ENCODE data around the gene KRTAP9-2. TPM values are rescaled to one million over a fixed set of nuclear protein-coding genes. Genes with fewer than 3 reads are reported as not detected.
"Not testable (repeated sequence)": the region's sequence is repeated elsewhere in the genome, so short reads cannot be mapped to it uniquely, and the experiment has no call there.

Gene KRTAP9-2
- not detected for total RNA-seq

- not testable (repeated sequence) for H3K36me3 Mint-ChIP-seq (ENCODE audit: low read depth)
Measured at GRCh38 chr17:41226598-41227095, at the start of gene KRTAP9-2. KRTAP9-2 (plus strand) TSS chr17:41226648; CDS start chr17:41226655, 7 bp downstream.

DNA sequence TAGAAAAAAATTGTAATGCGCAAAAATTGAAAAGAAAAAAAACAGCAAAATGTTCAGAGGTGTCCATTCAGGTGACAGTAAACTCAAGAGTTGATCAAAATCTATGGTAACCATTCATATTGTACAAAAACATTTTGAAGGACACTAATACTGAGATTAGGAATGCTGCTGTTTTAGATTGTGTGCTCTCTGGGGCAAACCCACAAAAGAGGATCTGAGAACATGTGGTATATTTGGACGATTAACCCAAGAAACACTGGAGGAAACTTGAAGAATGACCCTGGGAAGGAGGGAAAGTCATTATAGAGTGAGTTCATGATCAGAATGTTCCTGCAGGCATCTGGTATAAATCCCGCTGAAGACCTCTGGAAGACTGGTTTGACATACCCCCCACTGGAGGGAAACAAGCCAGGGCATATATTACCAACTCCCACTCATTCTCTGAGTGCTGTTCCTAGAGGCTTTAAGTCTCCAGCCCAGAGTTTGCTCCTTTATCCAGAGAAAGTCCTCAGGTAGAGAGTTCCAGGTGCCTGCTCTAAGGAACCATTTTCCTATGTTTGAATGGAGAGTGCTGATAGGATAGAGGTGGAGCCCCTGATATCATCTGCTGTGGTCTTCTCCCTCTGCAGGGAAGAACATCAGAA, 49.6 kb upstream of the KRTAP9-2 start:
- H3K27ac Mint-ChIP-seq, result no peak overlapping the region
- H3K36me3 Mint-ChIP-seq (ENCODE audit: low read depth), result no peaks in the 10 kb centered on the region
- no peaks in the 10 kb centered on the region for H3K4me1 Mint-ChIP-seq
- H3K4me3 Mint-ChIP-seq, result no peak overlapping the region
- no peaks in the 10 kb centered on the region for H3K9me3 Mint-ChIP-seq
- no peaks in the 10 kb centered on the region for H3K27me3 Mint-ChIP-seq
- ATAC-seq (replicated peaks), result no peak

More at GRCh38 chr17:41226598-41227095, at the start of gene KRTAP9-2:
- not testable (repeated sequence) for ATAC-seq (replicated peaks); H3K9me3 Mint-ChIP-seq; H3K27me3 Mint-ChIP-seq; H3K4me1 Mint-ChIP-seq; H3K4me3 Mint-ChIP-seq; H3K27ac Mint-ChIP-seq

GRCh38 chr17:41177727-41178271, 48.6 kb upstream of the KRTAP9-2 start, which contains the start of gene KRTAP4-2:
KRTAP4-2 (minus strand) TSS chr17:41178221; CDS start chr17:41178164, 57 bp downstream.
- ATAC-seq (replicated peaks), result no peak
- Mint-ChIP-seq H3K36me3 (ENCODE audit: low read depth) (no peaks in the 10 kb centered on the region), H3K27me3 (no peaks in the 10 kb centered on the region), H3K4me1 (no peaks in the 10 kb centered on the region), H3K9me3 (no peaks in the 10 kb centered on the region), H3K4me3 (no peak within 1 kb of the TSS), H3K27ac (no peak within 1 kb of the TSS)

DNA sequence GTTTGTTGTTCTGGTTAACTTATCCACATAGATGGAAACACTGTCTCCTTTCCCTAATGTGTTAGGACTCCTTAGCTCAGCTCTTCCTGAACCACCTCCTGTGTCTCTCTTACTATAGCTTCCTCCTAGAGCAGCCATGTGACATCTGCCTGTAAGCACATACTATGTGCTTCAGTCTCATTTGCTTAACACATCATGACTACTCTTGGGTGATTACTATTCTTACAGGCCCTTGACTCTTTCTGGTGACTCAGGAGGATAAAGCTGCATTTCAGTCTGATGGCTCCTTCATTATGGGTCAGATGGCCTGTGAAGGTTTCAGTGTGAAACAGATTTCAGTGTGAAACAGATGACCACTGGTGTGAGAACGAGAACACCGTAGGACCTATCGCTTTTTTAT, 48.1 kb upstream of the KRTAP9-2 start:
- no peak overlapping the region for H3K4me3 Mint-ChIP-seq
- peak; percentile 90 for ATAC-seq (replicated peaks)
- no peaks in the 10 kb centered on the region for H3K36me3 Mint-ChIP-seq (ENCODE audit: low read depth)
- H3K4me1 Mint-ChIP-seq, result no peaks in the 10 kb centered on the region
- H3K9me3 Mint-ChIP-seq, result no peaks in the 10 kb centered on the region
- no peaks in the 10 kb centered on the region for H3K27me3 Mint-ChIP-seq
- H3K27ac Mint-ChIP-seq, result no peak overlapping the region

DNA sequence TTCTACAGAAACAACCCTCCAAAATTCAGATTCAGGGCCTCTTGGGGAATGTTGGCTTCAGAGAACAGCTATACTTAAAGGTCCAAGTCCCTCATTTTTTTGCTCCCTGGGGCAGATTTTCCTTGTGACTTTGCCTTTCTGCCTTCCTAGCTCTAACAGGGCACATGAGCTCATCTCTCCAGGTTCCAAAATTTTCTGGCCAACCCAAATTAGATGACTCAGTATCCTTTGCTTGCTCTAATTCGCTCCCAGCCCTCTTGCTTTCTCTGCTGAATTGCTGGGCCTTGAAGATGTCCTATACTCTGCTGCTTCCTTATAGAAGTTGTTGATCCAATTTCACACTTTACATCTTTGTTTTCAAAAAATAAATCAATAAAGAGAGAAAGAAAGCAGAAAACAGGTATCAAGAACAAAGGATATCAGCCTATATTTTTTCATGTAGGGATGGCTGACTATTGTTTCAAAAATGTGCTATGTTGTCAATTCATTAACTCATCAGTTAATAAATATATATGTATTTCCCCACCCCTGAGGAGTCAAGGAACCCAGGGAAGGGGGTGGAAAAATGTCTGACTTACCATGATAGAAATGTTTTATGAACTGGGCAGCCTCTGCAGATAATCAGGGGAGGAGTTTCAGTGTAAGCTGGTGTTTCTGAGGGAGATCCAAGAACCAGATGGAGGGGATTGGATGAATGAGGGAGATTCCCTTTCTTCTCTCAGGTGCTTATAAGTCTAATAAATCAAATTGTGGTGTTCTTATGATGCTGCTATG, 47.4 kb upstream of the KRTAP9-2 start:
- peak; percentile 26 for ATAC-seq (replicated peaks)
- Mint-ChIP-seq H3K4me1 (no peaks in the 10 kb centered on the region), H3K36me3 (ENCODE audit: low read depth) (no peaks in the 10 kb centered on the region), H3K9me3 (no peaks in the 10 kb centered on the region), H3K4me3 (no peak overlapping the region), H3K27me3 (peaks cover under 1% of the 10 kb centered on the region), H3K27ac (no peak overlapping the region)

GRCh38 chr17:41184480-41184961, 41.9 kb upstream of the KRTAP9-2 start, which contains the start of gene KRTAP4-1:
KRTAP4-1 (minus strand) TSS chr17:41184911; CDS start chr17:41184854, 57 bp downstream.
- Mint-ChIP-seq H3K27me3 (peaks cover 9% of the 10 kb centered on the region), H3K36me3 (ENCODE audit: low read depth) (no peaks in the 10 kb centered on the region), H3K4me1 (no peaks in the 10 kb centered on the region), H3K27ac (no peak within 1 kb of the TSS), H3K4me3 (no peak within 1 kb of the TSS), H3K9me3 (no peaks in the 10 kb centered on the region)
- ATAC-seq (replicated peaks), result no peak

- Mint-ChIP-seq H3K4me1 (no peaks in the 10 kb centered on the region), H3K9me3 (no peaks in the 10 kb centered on the region), H3K4me3 (no peak overlapping the region), H3K27me3 (peaks cover 9% of the 10 kb centered on the region), H3K36me3 (ENCODE audit: low read depth) (no peaks in the 10 kb centered on the region), H3K27ac (no peak overlapping the region)
- no peak for ATAC-seq (replicated peaks)
Measured at GRCh38 chr17:41185001-41185400, 41.4 kb upstream of the KRTAP9-2 start.

DNA sequence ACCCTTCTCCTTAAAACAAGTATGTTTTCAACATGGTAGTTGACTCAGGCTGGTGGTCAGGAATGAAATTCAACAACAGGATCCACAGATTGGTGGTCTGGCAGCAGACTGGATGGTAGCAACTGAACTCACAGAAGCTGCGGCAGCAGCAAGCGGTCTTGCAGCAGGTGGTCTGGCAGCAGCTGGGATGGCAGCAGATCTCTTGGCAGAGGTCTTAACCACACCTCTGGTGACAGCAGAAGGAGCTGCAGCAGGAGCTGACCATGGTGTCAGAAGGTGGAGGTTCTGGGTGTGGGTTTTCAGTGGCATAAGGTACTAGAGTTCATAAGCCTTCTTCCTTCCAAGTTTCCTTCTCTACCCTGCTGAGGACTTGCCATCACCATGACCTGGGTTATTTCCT, 39.6 kb upstream of the KRTAP9-2 start:
- no peak for ATAC-seq (replicated peaks)
- Mint-ChIP-seq H3K27ac (no peak overlapping the region), H3K9me3 (no peaks in the 10 kb centered on the region)

GRCh38 chr17:41189837-41190318, 36.6 kb upstream of the KRTAP9-2 start, which contains the start of gene KRTAP9-1:
KRTAP9-1 (plus strand) TSS chr17:41189887; CDS start chr17:41189887, 0 bp downstream.
- H3K36me3 Mint-ChIP-seq (ENCODE audit: low read depth); ATAC-seq (replicated peaks); H3K4me1 Mint-ChIP-seq; H3K4me3 Mint-ChIP-seq; H3K27me3 Mint-ChIP-seq; H3K27ac Mint-ChIP-seq; H3K9me3 Mint-ChIP-seq: not testable (repeated sequence)

More for the DNA sequence above, 39.6 kb upstream of the KRTAP9-2 start:
- Mint-ChIP-seq H3K27me3 (peaks cover 14% of the 10 kb centered on the region), H3K4me3 (no peak overlapping the region), H3K36me3 (ENCODE audit: low read depth) (no peaks in the 10 kb centered on the region), H3K4me1 (no peaks in the 10 kb centered on the region)

DNA sequence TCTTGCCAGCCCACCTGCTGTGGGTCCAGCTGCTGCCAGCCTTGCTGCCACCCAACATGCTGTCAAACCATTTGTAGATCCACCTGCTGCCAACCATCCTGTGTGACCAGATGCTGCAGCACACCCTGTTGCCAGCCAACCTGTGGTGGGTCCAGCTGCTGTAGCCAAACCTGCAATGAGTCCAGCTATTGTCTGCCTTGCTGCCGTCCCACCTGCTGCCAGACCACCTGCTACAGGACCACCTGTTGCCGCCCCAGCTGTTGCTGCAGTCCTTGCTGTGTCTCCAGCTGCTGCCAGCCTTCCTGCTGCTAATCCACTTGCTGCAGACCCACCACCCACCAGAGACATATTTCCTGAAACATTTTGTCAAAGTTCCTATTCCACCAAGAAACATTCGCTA, 36.1 kb upstream of the KRTAP9-2 start:
- H3K9me3 Mint-ChIP-seq, result no peaks in the 10 kb centered on the region
- H3K36me3 Mint-ChIP-seq (ENCODE audit: low read depth), result no peaks in the 10 kb centered on the region
- ATAC-seq (replicated peaks), result no peak
- no peak overlapping the region for H3K4me3 Mint-ChIP-seq
- no peaks in the 10 kb centered on the region for H3K4me1 Mint-ChIP-seq
- H3K27ac Mint-ChIP-seq, result no peak overlapping the region
- H3K27me3 Mint-ChIP-seq, result peaks cover 9% of the 10 kb centered on the region

GRCh38 chr17:41196068-41196467, 30.4 kb upstream of the KRTAP9-2 start:
- Mint-ChIP-seq H3K4me1 (no peaks in the 10 kb centered on the region), H3K4me3 (no peak overlapping the region), H3K36me3 (ENCODE audit: low read depth) (no peaks in the 10 kb centered on the region), H3K27me3 (no peaks in the 10 kb centered on the region), H3K9me3 (no peaks in the 10 kb centered on the region), H3K27ac (no peak overlapping the region)
- no peak for ATAC-seq (replicated peaks)

- Mint-ChIP-seq H3K9me3 (no peaks in the 10 kb centered on the region), H3K4me3 (no peak overlapping the region), H3K27ac (no peak overlapping the region)
Measured at GRCh38 chr17:41199421-41200078, 26.9 kb upstream of the KRTAP9-2 start.

DNA sequence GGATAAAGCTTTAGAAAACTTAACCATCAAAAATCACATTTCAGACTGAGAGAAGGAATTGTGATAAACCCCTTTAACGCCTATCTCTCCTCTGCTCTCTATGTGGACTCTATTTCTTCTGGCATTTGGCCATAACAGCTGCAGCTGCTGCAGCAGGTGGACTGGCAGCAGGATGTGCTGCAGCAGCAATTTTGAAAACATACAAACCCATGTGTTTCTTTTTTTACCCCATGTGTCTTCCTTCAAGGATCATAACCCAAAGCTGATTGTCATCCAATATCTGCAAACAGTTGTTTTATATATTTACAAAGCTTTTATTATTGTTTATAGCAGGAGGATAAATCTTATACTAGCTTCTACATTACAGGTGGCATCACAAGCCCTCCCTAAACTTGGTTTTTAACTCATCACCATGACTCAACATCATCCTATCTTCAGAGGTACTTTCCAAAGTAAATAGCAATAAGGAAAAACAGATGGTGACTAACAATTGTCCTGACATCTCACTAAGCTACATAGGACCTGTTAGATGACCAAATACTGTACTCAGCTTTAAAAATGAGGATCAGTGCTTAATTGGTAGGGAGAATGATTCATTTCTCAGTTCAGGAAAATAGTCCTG, 14.5 kb upstream of the KRTAP9-2 start:
- ATAC-seq (replicated peaks), result peak; percentile 90
- H3K4me3 Mint-ChIP-seq, result no peak overlapping the region

More at GRCh38 chr17:41199421-41200078, 26.9 kb upstream of the KRTAP9-2 start:
- Mint-ChIP-seq H3K27me3 (no peaks in the 10 kb centered on the region), H3K4me1 (no peaks in the 10 kb centered on the region), H3K36me3 (ENCODE audit: low read depth) (no peaks in the 10 kb centered on the region)
- no peak for ATAC-seq (replicated peaks)

More for the DNA sequence above, 14.5 kb upstream of the KRTAP9-2 start:
- peaks cover 23% of the 10 kb centered on the region for H3K27me3 Mint-ChIP-seq
- no peaks in the 10 kb centered on the region for H3K9me3 Mint-ChIP-seq
- no peaks in the 10 kb centered on the region for H3K36me3 Mint-ChIP-seq (ENCODE audit: low read depth)
- H3K4me1 Mint-ChIP-seq, result peaks cover 5% of the 10 kb centered on the region
- peak overlapping the region; percentile 12 for H3K27ac Mint-ChIP-seq
